HepG2 (cell line): ENCODE results near the gene EFHC2. TPM values are rescaled to one million over a fixed set of nuclear protein-coding genes. Genes with fewer than 3 reads are reported as not detected.

ENCODE experiments used
- ATAC-seq: fragments of 200-7000 bp; cut with Tn5 transposase; 3 replicates; pipeline ENCODE4 v1.9.1; 2020; ENCODE audit warnings: mild to moderate bottlenecking, moderate library complexity
- BruUV-seq: library from RNA; stranded (reverse); fragments of 400-500 nt; replicated peaks from 2 replicates; lab custom pipeline; 2021; lab: Mats Ljungman, UMichigan
- CTCF ChIA-PET: fragments of 300-600 bp; formaldehyde crosslinking; extraction: SDS; loops from one replicate; lab custom pipeline; 2021; ENCODE audit warnings: low total read pairs, inconsistent platforms, low intra/inter-chr PET ratio; lab: Yijun Ruan, JAX
- POLR2A ChIA-PET: fragments of 350-600 bp; sonication (Branson Sonifier 250); formaldehyde crosslinking; loops from one replicate; lab custom pipeline; 2020; ENCODE audit warnings: antibody characterized with exemption, inconsistent platforms; lab: Yijun Ruan, JAX
- DNase-seq: peaks from one replicate; pipeline ENCODE4 v3.0.0-alpha.2; 2015; ENCODE audit warnings: low spot score
- FAIRE-seq: peaks from 3 replicates; lab custom pipeline; 2011; peaks lifted over from hg19 to GRCh38; lab: Jason Lieb, UNC
- H2AFZ ChIP-seq: one replicate; pipeline ENCODE4 v1.6.1; 2011; ENCODE audit warnings: low read length, inconsistent platforms
- H3K27ac ChIP-seq: fragments of 300-600 bp; 3 replicates; pipeline ENCODE4 v1.8.0; 2011; ENCODE audit warnings: mixed run types, mild to moderate bottlenecking, mixed read lengths, low read length, inconsistent platforms; ENCODE audit not compliant: insufficient read depth; ENCODE audit errors: extremely low read length
- H3K27me3 ChIP-seq, 2 experiments: fragments of 200-600 bp in 1 of 2; 2 replicates in 1 of 2; 3 replicates in 1 of 2; pipeline versions ENCODE4 v1.6.0 to v1.8.0; 2011; ENCODE audit warnings: low read length in 2 of 2, mild to moderate bottlenecking in 2 of 2, moderate library complexity in 2 of 2, inconsistent platforms in 1 of 2; ENCODE audit not compliant: insufficient read depth in 2 of 2, control insufficient read depth in 1 of 2
- H3K36me3 ChIP-seq, 2 experiments: fragments of 200-600 bp in 1 of 2; replicated peaks in 1 of 2; 2 replicates in 1 of 2; 3 replicates in 1 of 2; pipeline versions ENCODE4 v1.5.1 to v1.8.0; 2011; ENCODE audit warnings: low read length in 2 of 2, inconsistent platforms in 1 of 2; ENCODE audit not compliant: insufficient read depth in 2 of 2, control insufficient read depth in 1 of 2
- H3K4me1 ChIP-seq: 2 replicates; pipeline ENCODE4 v1.5.1; 2012; ENCODE audit warnings: low read length, inconsistent platforms; ENCODE audit not compliant: insufficient read depth
- H3K4me2 ChIP-seq: 2 replicates; pipeline ENCODE4 v1.6.0; 2011; ENCODE audit warnings: low read depth, low read length, inconsistent platforms
- H3K4me3 ChIP-seq, 3 experiments: fragments of 200-600 bp in 1 of 3; sonication (generic), shearing (Covaris generic) in 1 of 3; replicated peaks in 1 of 3; 2 replicates each; pipeline ENCODE4 v1.5.1; 2011 to 2016; ENCODE audit warnings: low read length in 3 of 3, inconsistent platforms in 2 of 3, low read depth in 2 of 3, mild to moderate bottlenecking in 2 of 3, control low read depth in 1 of 3, mixed read lengths in 1 of 3; ENCODE audit not compliant: insufficient read depth in 1 of 3
- H3K79me2 ChIP-seq: one replicate; pipeline ENCODE4 v1.6.1; 2011; ENCODE audit warnings: low read length, inconsistent platforms; ENCODE audit not compliant: insufficient read depth
- H3K9ac ChIP-seq: 2 replicates; pipeline ENCODE4 v1.6.0; 2011; ENCODE audit warnings: mild to moderate bottlenecking, low read depth, low read length, inconsistent platforms; ENCODE audit not compliant: insufficient read depth
- H3K9me3 ChIP-seq: 2 replicates; pipeline ENCODE4 v1.5.1; 2012; ENCODE audit warnings: mild to moderate bottlenecking, low read length
- H4K20me1 ChIP-seq: 2 replicates; pipeline ENCODE4 v1.6.0; 2011; ENCODE audit warnings: inconsistent platforms, mild to moderate bottlenecking, low read length, moderate library complexity; ENCODE audit not compliant: insufficient read depth
- CERS6 ChIP-seq: sonication (generic); formaldehyde crosslinking; IDR thresholded peaks from 2 replicates; pipeline ENCODE4 v1.5.0; 2020; ENCODE audit warnings: missing genetic modification reagents
- CSRNP2 ChIP-seq: sonication (generic); formaldehyde crosslinking; conservative IDR thresholded peaks from 2 replicates; pipeline ENCODE4 v1.8.0; 2022; ENCODE audit warnings: low read depth, missing genetic modification reagents
- MED1 ChIP-seq: sonication (generic); formaldehyde crosslinking; IDR thresholded peaks from 2 replicates; pipeline ENCODE4 v1.4.0; 2020; ENCODE audit warnings: missing genetic modification reagents
- TCF12 ChIP-seq, 2 experiments: fragments of 450-650 bp in 1 of 2; sonication (generic) in 1 of 2; formaldehyde crosslinking in 1 of 2; IDR thresholded peaks; 2 replicates each; pipeline versions ENCODE4 v1.6.1 to v1.8.0; 2017 to 2022; ENCODE audit warnings: antibody characterized with exemption in 1 of 2, mild to moderate bottlenecking in 1 of 2, missing genetic modification reagents in 1 of 2, moderate library complexity in 1 of 2
- ZBTB7A ChIP-seq: sonication (generic); formaldehyde crosslinking; IDR thresholded peaks from 2 replicates; pipeline ENCODE4 v1.8.0; 2022; ENCODE audit warnings: mild to moderate bottlenecking, missing genetic modification reagents
- ZBTB8A ChIP-seq: sonication (generic); formaldehyde crosslinking; IDR thresholded peaks from 2 replicates; pipeline ENCODE4 v1.4.0; 2020; ENCODE audit warnings: mild to moderate bottlenecking, low read depth, missing genetic modification reagents, borderline replicate concordance
- ZNF230 ChIP-seq: sonication (generic); formaldehyde crosslinking; IDR thresholded peaks from 2 replicates; pipeline ENCODE4 v1.4.0; 2020; ENCODE audit warnings: mild to moderate bottlenecking, missing genetic modification reagents
- ZNF33A ChIP-seq: sonication (generic); formaldehyde crosslinking; IDR thresholded peaks from 2 replicates; pipeline ENCODE4 v1.5.1; 2020; ENCODE audit warnings: missing genetic modification reagents, mild to moderate bottlenecking, moderate library complexity, borderline replicate concordance
- ZNF367 ChIP-seq: sonication (generic); formaldehyde crosslinking; IDR thresholded peaks from 2 replicates; pipeline ENCODE4 v1.4.0; 2020; ENCODE audit warnings: missing genetic modification reagents, borderline replicate concordance
- ZNF430 ChIP-seq: sonication (generic); formaldehyde crosslinking; IDR thresholded peaks from 2 replicates; pipeline ENCODE4 v1.9.0; 2021; ENCODE audit warnings: mild to moderate bottlenecking, missing genetic modification reagents
- ZNF446 ChIP-seq: sonication (generic); formaldehyde crosslinking; IDR thresholded peaks from 2 replicates; pipeline ENCODE4 v1.5.0; 2020; ENCODE audit warnings: mild to moderate bottlenecking, missing genetic modification reagents
- ZNF460 ChIP-seq: sonication (generic); formaldehyde crosslinking; IDR thresholded peaks from 2 replicates; pipeline ENCODE4 v1.5.1; 2020; ENCODE audit warnings: missing genetic modification reagents, mild to moderate bottlenecking, borderline replicate concordance
- WGBS: methylation state at CpG from one replicate; pipeline ENCODE4 v1.1.6; 2017; ENCODE audit warnings: low lambda C conversion rate; 5-methylcytosine and 5-hydroxymethylcytosine counted together
- in situ Hi-C: cut with HindIII; loops from 2 replicates; pipeline ENCODE4 v1.10.0; 2017; ENCODE audit warnings: low pct_unique_long_range_greater_than_20kb; ENCODE audit not compliant: extremely low pct_ligation_motif_present
- intact Hi-C: fragments of 100-400 bp; cut with micrococcal nuclease; formaldehyde crosslinking; loops from one replicate; pipeline ENCODE4 v1.10.0; 2022; ENCODE audit not compliant: unreplicated experiment
- polyA plus RNA-seq, 8 experiments: library from polyadenylated mRNA; depleted of rRNA in 3 of 8; stranded (reverse) in 7 of 8; unstranded in 1 of 8; fragments of >200 nt; fragmentation: Illumina TruSeq in 4 of 8; extraction: Trizol in 4 of 8; gene quantifications; 2 replicates each; pipeline versions ENCODE4 v1.2.1 to v1.2.3, GENCODE V29; 2011 to 2016; ENCODE audit warnings: low read depth in 4 of 8, missing spikeins in 1 of 8, mixed read lengths in 1 of 8; ENCODE audit not compliant: insufficient read depth in 1 of 8
- total RNA-seq, 5 experiments: library from RNA; depleted of rRNA; stranded (reverse); fragments of >200 nt; fragmentation: Illumina TruSeq; extraction: Trizol; gene quantifications; 2 replicates each; pipeline ENCODE4 v1.2.3, GENCODE V29; 2016; ENCODE audit warnings: low read depth in 1 of 5
- TF ChIP-seq, protein P1 (sequence below): sonication (generic); formaldehyde crosslinking; IDR thresholded peaks from 2 replicates; pipeline ENCODE4 v1.4.0; 2020; ENCODE audit warnings: missing genetic modification reagents
- TF ChIP-seq, protein P2 (sequence below): sonication (generic); formaldehyde crosslinking; IDR thresholded peaks from 2 replicates; pipeline ENCODE4 v1.5.0; 2020; ENCODE audit warnings: missing genetic modification reagents
- TF ChIP-seq, protein P3 (sequence below): sonication (generic); formaldehyde crosslinking; IDR thresholded peaks from 2 replicates; pipeline ENCODE4 v1.8.0; 2022; ENCODE audit warnings: mild to moderate bottlenecking, missing genetic modification reagents, borderline replicate concordance
- TF ChIP-seq, protein P4 (sequence below): IDR thresholded peaks from 2 replicates; pipeline ENCODE4 v1.6.1; 2018; ENCODE audit warnings: missing genetic modification reagents

Gene EFHC2
- total and polyA plus RNA-seq, 2 of the 13 experiments (the other 11 are each of a cell fraction or from before 2014, with no cell fraction given), result not detected

DNA sequence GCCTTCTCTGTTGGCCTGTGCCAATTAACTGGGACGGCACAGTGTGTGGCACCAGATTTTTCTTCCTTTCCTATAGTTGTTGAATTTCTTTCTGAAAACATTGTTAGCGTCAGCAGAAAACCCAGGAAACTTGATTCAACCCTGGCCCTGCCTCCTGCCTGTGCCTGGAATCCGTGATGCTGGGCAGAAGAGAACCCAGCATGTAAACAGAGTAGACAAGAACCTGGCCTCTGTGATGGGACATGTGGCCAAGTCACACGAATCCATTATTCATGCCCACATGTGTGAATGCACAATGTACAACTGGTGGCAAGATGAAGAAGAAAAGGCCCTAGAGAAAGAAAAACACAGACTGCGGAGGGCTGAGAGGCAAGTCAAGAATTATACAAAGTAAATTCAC, 111.4 kb downstream of the EFHC2 start:
- POLR2A ChIA-PET, result no interaction called here
- no peak for TF ChIP-seq ZNF33A
- no peak for TF ChIP-seq ZBTB7A
- TF ChIP-seq MED1 (CRISPR knock-in tag), result no peak
- TF ChIP-seq, protein P1, sequence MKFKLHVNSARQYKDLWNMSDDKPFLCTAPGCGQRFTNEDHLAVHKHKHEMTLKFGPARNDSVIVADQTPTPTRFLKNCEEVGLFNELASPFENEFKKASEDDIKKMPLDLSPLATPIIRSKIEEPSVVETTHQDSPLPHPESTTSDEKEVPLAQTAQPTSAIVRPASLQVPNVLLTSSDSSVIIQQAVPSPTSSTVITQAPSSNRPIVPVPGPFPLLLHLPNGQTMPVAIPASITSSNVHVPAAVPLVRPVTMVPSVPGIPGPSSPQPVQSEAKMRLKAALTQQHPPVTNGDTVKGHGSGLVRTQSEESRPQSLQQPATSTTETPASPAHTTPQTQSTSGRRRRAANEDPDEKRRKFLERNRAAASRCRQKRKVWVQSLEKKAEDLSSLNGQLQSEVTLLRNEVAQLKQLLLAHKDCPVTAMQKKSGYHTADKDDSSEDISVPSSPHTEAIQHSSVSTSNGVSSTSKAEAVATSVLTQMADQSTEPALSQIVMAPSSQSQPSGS (CRISPR knock-in tag), result no peak
- TF ChIP-seq, protein P2, sequence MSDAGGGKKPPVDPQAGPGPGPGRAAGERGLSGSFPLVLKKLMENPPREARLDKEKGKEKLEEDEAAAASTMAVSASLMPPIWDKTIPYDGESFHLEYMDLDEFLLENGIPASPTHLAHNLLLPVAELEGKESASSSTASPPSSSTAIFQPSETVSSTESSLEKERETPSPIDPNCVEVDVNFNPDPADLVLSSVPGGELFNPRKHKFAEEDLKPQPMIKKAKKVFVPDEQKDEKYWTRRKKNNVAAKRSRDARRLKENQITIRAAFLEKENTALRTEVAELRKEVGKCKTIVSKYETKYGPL (CRISPR knock-in tag), result no peak
- no peak for TF ChIP-seq ZNF430 (CRISPR knock-in tag)
- TF ChIP-seq ZNF446 (CRISPR knock-in tag), result no peak
- TF ChIP-seq, protein P3, sequence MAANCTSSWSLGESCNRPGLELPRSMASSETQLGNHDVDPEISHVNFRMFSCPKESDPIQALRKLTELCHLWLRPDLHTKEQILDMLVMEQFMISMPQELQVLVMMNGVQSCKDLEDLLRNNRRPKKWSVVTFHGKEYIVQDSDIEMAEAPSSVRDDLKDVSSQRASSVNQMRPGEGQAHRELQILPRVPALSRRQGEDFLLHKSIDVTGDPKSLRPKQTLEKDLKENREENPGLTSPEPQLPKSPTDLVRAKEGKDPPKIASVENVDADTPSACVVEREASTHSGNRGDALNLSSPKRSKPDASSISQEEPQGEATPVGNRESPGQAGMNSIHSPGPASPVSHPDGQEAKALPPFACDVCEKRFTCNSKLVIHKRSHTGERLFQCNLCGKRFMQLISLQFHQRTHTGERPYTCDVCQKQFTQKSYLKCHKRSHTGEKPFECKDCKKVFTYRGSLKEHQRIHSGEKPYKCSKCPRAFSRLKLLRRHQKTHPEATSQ, result no peak
- TF ChIP-seq CERS6 (CRISPR knock-in tag), result no peak
- TF ChIP-seq, protein P4, sequence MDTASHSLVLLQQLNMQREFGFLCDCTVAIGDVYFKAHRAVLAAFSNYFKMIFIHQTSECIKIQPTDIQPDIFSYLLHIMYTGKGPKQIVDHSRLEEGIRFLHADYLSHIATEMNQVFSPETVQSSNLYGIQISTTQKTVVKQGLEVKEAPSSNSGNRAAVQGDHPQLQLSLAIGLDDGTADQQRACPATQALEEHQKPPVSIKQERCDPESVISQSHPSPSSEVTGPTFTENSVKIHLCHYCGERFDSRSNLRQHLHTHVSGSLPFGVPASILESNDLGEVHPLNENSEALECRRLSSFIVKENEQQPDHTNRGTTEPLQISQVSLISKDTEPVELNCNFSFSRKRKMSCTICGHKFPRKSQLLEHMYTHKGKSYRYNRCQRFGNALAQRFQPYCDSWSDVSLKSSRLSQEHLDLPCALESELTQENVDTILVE (CRISPR knock-in tag), result no peak
- TF ChIP-seq ZNF367, result no peak
- TF ChIP-seq CSRNP2, result no peak
- TF ChIP-seq ZNF460, result no peak
- no peak for TF ChIP-seq ZBTB8A
- TF ChIP-seq TCF12 (IDR thresholded peaks at IDR 0.05), result no peak
- TF ChIP-seq TCF12 (CRISPR knock-in tag; IDR thresholded peaks at IDR 0.05), result no peak
- no peak for TF ChIP-seq ZNF230 (CRISPR knock-in tag)

More for the DNA sequence above, 111.4 kb downstream of the EFHC2 start:
- Histone ChIP-seq H3K27ac (no peak overlapping the region), H3K36me3 (no peaks in the 10 kb centered on the region), H3K9ac (no peak overlapping the region), H3K79me2 (no peaks in the 10 kb centered on the region), H3K4me1 (no peaks in the 10 kb centered on the region), H4K20me1 (no peaks in the 10 kb centered on the region), H3K27me3 (no peaks in the 10 kb centered on the region), H3K9me3 (no peaks in the 10 kb centered on the region), H3K4me2 (no peak overlapping the region), H2AFZ (no peak overlapping the region), H3K4me3 (no peak overlapping the region)
- ATAC-seq, result no peak
- CTCF ChIA-PET, result no interaction called here
- no peak for DNase-seq
- FAIRE-seq, result no peak
- WGBS, result 20% methylated on average over 5 of the region's 5 CpGs
- intact Hi-C loops (no loop called here), in situ Hi-C loops (no loop called here)
- no TSS peak for BruUV-seq
